HCT116 (cell line): Measurements from ENCODE around the gene POLR3GL. TPM values are rescaled to one million over a fixed set of nuclear protein-coding genes. Genes with fewer than 3 reads are reported as not detected.

Source experiments
- ATAC-seq: fragments of 200-7000 bp; cut with Tn5 transposase; 2 replicates; pipeline ENCODE4 v1.9.1; 2020; ENCODE audit warnings: mild to moderate bottlenecking, moderate library complexity
- BruUV-seq: library from RNA; stranded (reverse); fragments of 400-500 nt; replicated peaks from 2 replicates; lab custom pipeline; 2021; lab: Mats Ljungman, UMichigan
- CTCF ChIA-PET: fragments of 300-600 bp; sonication (Branson Sonifier 250); formaldehyde crosslinking; loops from one replicate; lab custom pipeline; 2021; ENCODE audit warnings: antibody characterized with exemption; lab: Charles Lee
- POLR2A ChIA-PET: fragments of 300-600, 350-600 bp; sonication (Branson Sonifier 250); formaldehyde crosslinking; loops from one replicate; lab custom pipeline; 2021; ENCODE audit warnings: antibody characterized with exemption; lab: Charles Lee
- RAD21 ChIA-PET, 2 experiments: fragments of 300-600 bp; sonication (Branson Sonifier 250); formaldehyde crosslinking; loops; one replicate each; lab custom pipeline; 2023; ENCODE audit warnings: low total read pairs in 2 of 2; ENCODE audit not compliant: uncharacterized antibody in 2 of 2, unreplicated experiment in 2 of 2, low non-redundant PET in 1 of 2; lab: Charles Lee
- DNase-seq: peaks from one replicate; pipeline ENCODE4 v3.0.0-alpha.2; 2010; ENCODE audit warnings: low read depth, low spot score
- H2AFZ ChIP-seq: fragments of 200-600 bp; shearing (Covaris generic), sonication (generic); 2 replicates; pipeline ENCODE4 v1.6.1; 2017; ENCODE audit warnings: low read depth, mixed run types, mixed read lengths, antibody characterized with exemption, low read length; ENCODE audit not compliant: poor library complexity, severe bottlenecking
- H3K27ac ChIP-seq: 2 replicates; pipeline ENCODE4 v1.5.1; 2012; ENCODE audit warnings: low read depth, low read length
- H3K27me3 ChIP-seq: fragments of 200-600 bp; sonication (generic); 2 replicates; pipeline ENCODE4 v1.6.1; 2016; ENCODE audit warnings: mixed run types, low read length, mixed read lengths; ENCODE audit not compliant: insufficient read depth
- H3K36me3 ChIP-seq, 2 experiments: fragments of 200-500 bp in 1 of 2; fragments of 200-600 bp in 1 of 2; sonication (Bioruptor generic) in 1 of 2; sonication (generic) in 1 of 2; 2 replicates each; pipeline versions ENCODE4 v1.5.1 to v1.6.1; 2014 to 2016; ENCODE audit warnings: low read length in 2 of 2, inconsistent platforms in 1 of 2, mixed read lengths in 1 of 2, mixed run types in 1 of 2; ENCODE audit not compliant: insufficient read depth in 2 of 2, control insufficient read depth in 1 of 2
- H3K4me1 ChIP-seq, 2 experiments: fragments of 200-600 bp in 1 of 2; sonication (generic) in 1 of 2; 2 replicates each; pipeline versions ENCODE4 v1.5.1 to v1.6.1; 2012 to 2017; ENCODE audit warnings: low read length in 2 of 2, inconsistent platforms in 1 of 2, mild to moderate bottlenecking in 1 of 2, mixed read lengths in 1 of 2, mixed run types in 1 of 2, moderate library complexity in 1 of 2; ENCODE audit not compliant: insufficient read depth in 2 of 2, control insufficient read depth in 1 of 2
- H3K4me2 ChIP-seq: fragments of 200-600 bp; sonication (generic); 2 replicates; pipeline ENCODE4 v1.6.1; 2017; ENCODE audit warnings: mixed run types, low read length, mixed read lengths
- H3K4me3 ChIP-seq, 2 experiments: fragments of 200-600 bp in 1 of 2; sonication (generic) in 1 of 2; replicated peaks in 1 of 2; 2 replicates each; pipeline ENCODE4 v1.5.1; 2011 to 2016; ENCODE audit warnings: low read length in 2 of 2, control low read depth in 1 of 2, low read depth in 1 of 2, mild to moderate bottlenecking in 1 of 2, mixed read lengths in 1 of 2, mixed run types in 1 of 2
- H3K79me2 ChIP-seq: fragments of 200-600 bp; sonication (generic); 2 replicates; pipeline ENCODE4 v1.6.1; 2017; ENCODE audit warnings: mild to moderate bottlenecking, mixed run types, low read length, moderate library complexity, mixed read lengths; ENCODE audit not compliant: insufficient read depth
- H3K9ac ChIP-seq: fragments of 200-600 bp; sonication (generic); 2 replicates; pipeline ENCODE4 v1.6.1; 2016; ENCODE audit warnings: low read length, mixed read lengths
- H3K9me2 ChIP-seq: fragments of 200-600 bp; sonication (generic), shearing (Covaris generic); 2 replicates; pipeline ENCODE4 v1.6.1; 2017; ENCODE audit warnings: mixed run types, mild to moderate bottlenecking, moderate library complexity; ENCODE audit not compliant: insufficient read depth
- H3K9me3 ChIP-seq, 2 experiments: fragments of 200-500 bp in 1 of 2; fragments of 200-600 bp in 1 of 2; sonication (Bioruptor generic) in 1 of 2; sonication (generic) in 1 of 2; 2 replicates each; pipeline ENCODE4 v1.6.1; 2014 to 2017; ENCODE audit warnings: low read length in 2 of 2, mixed read lengths in 2 of 2, inconsistent platforms in 1 of 2, low read depth in 1 of 2, mild to moderate bottlenecking in 1 of 2, mixed run types in 1 of 2, moderate library complexity in 1 of 2; ENCODE audit not compliant: control insufficient read depth in 1 of 2, insufficient read depth in 1 of 2
- H4K20me1 ChIP-seq: fragments of 200-600 bp; sonication (generic), shearing (Covaris generic); 2 replicates; pipeline ENCODE4 v1.6.1; 2017; ENCODE audit warnings: mixed run types, mild to moderate bottlenecking, moderate library complexity; ENCODE audit not compliant: insufficient read depth
- ATF3 ChIP-seq: IDR thresholded peaks from 2 replicates; pipeline ENCODE4 v1.6.1; 2012
- CTCF ChIP-seq, 3 experiments: fragments of 200-600 bp in 1 of 3; sonication (generic) in 1 of 3; IDR thresholded peaks in 2 of 3; conservative IDR thresholded peaks in 1 of 3; 2 replicates each; pipeline ENCODE4 v1.5.1; 2012 to 2017; ENCODE audit warnings: low read depth in 2 of 3, low read length in 2 of 3, antibody characterized with exemption in 1 of 3, borderline replicate concordance in 1 of 3, control low read depth in 1 of 3, mild to moderate bottlenecking in 1 of 3, mixed read lengths in 1 of 3, mixed run types in 1 of 3, moderate library complexity in 1 of 3; ENCODE audit not compliant: insufficient read depth in 1 of 3
- EZH2phosphoT487 ChIP-seq: fragments of 200-600 bp; IDR thresholded peaks from 2 replicates; pipeline ENCODE4 v1.6.1; 2018; ENCODE audit warnings: antibody characterized with exemption, borderline replicate concordance
- MAX ChIP-seq: IDR thresholded peaks from 2 replicates; pipeline ENCODE4 v1.6.1; 2012
- POLR2A ChIP-seq: IDR thresholded peaks from 2 replicates; pipeline ENCODE4 v1.7.0; 2011; ENCODE audit warnings: borderline replicate concordance; ENCODE audit not compliant: insufficient read depth, insufficient read length; ENCODE audit errors: extremely low read depth
- POLR2AphosphoS5 ChIP-seq: IDR thresholded peaks from 2 replicates; pipeline ENCODE4 v1.6.1; 2011; ENCODE audit warnings: mild to moderate bottlenecking, low read depth, low read length, moderate library complexity
- RAD21 ChIP-seq: IDR thresholded peaks from 2 replicates; pipeline ENCODE4 v1.6.1; 2012; ENCODE audit warnings: low read depth, mild to moderate bottlenecking
- SP1 ChIP-seq: IDR thresholded peaks from 2 replicates; pipeline ENCODE4 v1.6.1; 2012; ENCODE audit warnings: low read depth
- SRF ChIP-seq: IDR thresholded peaks from 2 replicates; pipeline ENCODE4 v1.6.1; 2012; ENCODE audit warnings: low read depth
- TCF7L2 ChIP-seq: IDR thresholded peaks from 2 replicates; pipeline ENCODE4 v1.7.0; 2011; ENCODE audit warnings: borderline replicate concordance, inconsistent platforms; ENCODE audit not compliant: insufficient read depth, insufficient read length; ENCODE audit errors: extremely low read depth
- YY1 ChIP-seq: IDR thresholded peaks from 2 replicates; pipeline ENCODE4 v1.6.1; 2011; ENCODE audit warnings: low read length, low read depth, moderate library complexity, mild to moderate bottlenecking; ENCODE audit not compliant: insufficient replicate concordance; ENCODE audit errors: extremely low read depth
- ZNF274 ChIP-seq: fragments of 200-500 bp; sonication (Bioruptor generic); IDR thresholded peaks from 2 replicates; pipeline ENCODE4 v1.6.1; 2014; ENCODE audit warnings: mild to moderate bottlenecking, low read depth, low read length, inconsistent platforms
- intact Hi-C: fragments of 100-400 bp; cut with micrococcal nuclease; formaldehyde crosslinking; loops from 2 replicates; pipeline ENCODE4 v1.10.0; 2022
- total RNA-seq: library from RNA; stranded (reverse); gene quantifications from one replicate; pipeline ENCODE4 v1.2.1, GENCODE V29; 2021; ENCODE audit not compliant: unreplicated experiment

The POLR3GL gene
- total RNA-seq, 1 experiment from 2014 or later = 17.9 TPM

- ATAC-seq = no peak
- H3K27ac ChIP-seq = no peak overlapping the region
- H3K36me3 ChIP-seq = no peaks in the 10 kb centered on the region
- no peak for DNase-seq
- no peak overlapping the region for H3K4me2 ChIP-seq
- no peaks in the 10 kb centered on the region for H3K27me3 ChIP-seq
- no peaks in the 10 kb centered on the region for H3K9me2 ChIP-seq
- H3K9me3 ChIP-seq = no peaks in the 10 kb centered on the region
- no TSS peak for BruUV-seq
- H3K9ac ChIP-seq = no peak overlapping the region
- no peaks in the 10 kb centered on the region for H4K20me1 ChIP-seq
- peaks cover 0 to 3% of the 10 kb centered on the region in 2 experiments; a peak in 1 of 4 replicates for H3K4me1 ChIP-seq
- TF ChIP-seq EZH2phosphoT487 (no peak), MAX (no peak)
- TF ChIP-seq, all 23 proteins: peak for 0
- POLR2A ChIA-PET = interaction anchor here (1.1 kb wide), 1 partner anchor 11 kb away, joined by 3 read pairs; the partner anchor contains the start of gene LIX1L
- Histone ChIP-seq H3K4me3 (no peak overlapping the region), H3K79me2 (no peaks in the 10 kb centered on the region), H2AFZ (no peak overlapping the region)
- CTCF ChIA-PET = no interaction called here
- RAD21 ChIA-PET = no interaction called here
- intact Hi-C loops = loop anchor here (10.0 kb wide), 1 partner anchor 57 kb away; no protein-coding TSS in a partner anchor
These were observed 16.9 kb upstream of the POLR3GL start for GRCh38 chr1:145947551-145947950.

- Histone ChIP-seq H3K9me3 (no peaks in the 10 kb centered on the region), H3K9ac (no peak overlapping the region), H3K4me1 (peaks cover 0 to 3% of the 10 kb centered on the region in 2 experiments; a peak in 1 of 4 replicates), H3K79me2 (no peaks in the 10 kb centered on the region), H3K27ac (no peak overlapping the region), H2AFZ (no peak overlapping the region), H3K36me3 (no peaks in the 10 kb centered on the region), H3K4me2 (no peak overlapping the region), H3K9me2 (no peaks in the 10 kb centered on the region), H3K27me3 (no peaks in the 10 kb centered on the region), H4K20me1 (no peaks in the 10 kb centered on the region), H3K4me3 (no peak overlapping the region)
- no peak for ATAC-seq
- intact Hi-C loops = loop anchor here (10.0 kb wide), 1 partner anchor 56 kb away; no protein-coding TSS in a partner anchor
- CTCF ChIA-PET = interaction anchor here (1.1 kb wide), 1 partner anchor 9 kb away, joined by 3 read pairs; the partner anchor contains the start of gene LIX1L
- POLR2A ChIA-PET = no interaction called here
- BruUV-seq = no TSS peak
- DNase-seq = no peak
- RAD21 ChIA-PET = interaction anchor here in 1 of 2 experiments (0.7 kb wide), 1 partner anchor 39 kb away, joined by 3 read pairs; no protein-coding TSS in a partner anchor
- no peak for TF ChIP-seq ZNF274
- TF ChIP-seq POLR2AphosphoS5 = no peak
- no peak for TF ChIP-seq TCF7L2
- TF ChIP-seq SP1 = no peak
- TF ChIP-seq CTCF (IDR thresholded peaks at IDR 0.05 in 2 of 3, conservative IDR thresholded peaks at IDR 0.05 in 1 of 3; ENCODE audit: borderline replicate concordance in 1 of 3, insufficient read depth in 1 of 3, low read depth in 2 of 3, low read length in 2 of 3) = no peak
- no peak for TF ChIP-seq YY1
- TF ChIP-seq MAX = no peak
- TF ChIP-seq RAD21 = no peak
- TF ChIP-seq POLR2A = no peak
- no peak for TF ChIP-seq ATF3
- no peak for TF ChIP-seq EZH2phosphoT487
- TF ChIP-seq SRF = no peak
These were observed 15.3 kb upstream of the POLR3GL start for GRCh38 chr1:145949219-145949618.
